Chondrocyte (in vitro differentiated cells): Measurements from ENCODE around the gene SEMA7A. TPM values are rescaled to one million over a fixed set of nuclear protein-coding genes. Genes with fewer than 3 reads are reported as not detected.
A peak's percentile ranks its signal among the peaks of the same experiment; 100 is the strongest.
"Not testable (repeated sequence)": the region's sequence is repeated elsewhere in the genome, so short reads cannot be mapped to it uniquely, and the experiment has no call there.

Experiments
- DNase-seq: peaks from one replicate; pipeline ENCODE4 v3.0.0; 2021; ENCODE audit warnings: mixed read lengths, low spot score
- H3K27ac Mint-ChIP-seq: one replicate; pipeline ENCODE4 v1.8.0; 2021; ENCODE audit warnings: mild to moderate bottlenecking, moderate library complexity, mixed read lengths; ENCODE audit not compliant: unreplicated experiment
- H3K27me3 Mint-ChIP-seq: 2 replicates; pipeline ENCODE4 v1.8.0; 2021; ENCODE audit warnings: low read depth, mixed read lengths
- H3K36me3 Mint-ChIP-seq: 2 replicates; pipeline ENCODE4 v1.8.0; 2021; ENCODE audit warnings: low read depth, mixed read lengths
- H3K4me1 Mint-ChIP-seq: 2 replicates; pipeline ENCODE4 v1.8.0; 2021; ENCODE audit warnings: low read depth, mild to moderate bottlenecking, mixed read lengths
- H3K4me3 Mint-ChIP-seq: one replicate; pipeline ENCODE4 v1.8.0; 2021; ENCODE audit warnings: mild to moderate bottlenecking, moderate library complexity, mixed read lengths; ENCODE audit not compliant: unreplicated experiment
- H3K9me3 Mint-ChIP-seq: 2 replicates; pipeline ENCODE4 v1.8.0; 2021; ENCODE audit warnings: low read depth, mixed read lengths
- CTCF ChIP-seq: fragments of 200-600 bp; sonication (generic); IDR thresholded peaks from 2 replicates; pipeline ENCODE4 v1.5.0; 2021; ENCODE audit warnings: antibody characterized with exemption, mild to moderate bottlenecking, moderate library complexity
- microRNA-seq: library from miRNA; unstranded; fragments of <30 nt; microRNA quantifications from one replicate; pipeline ENCODE4 v1.2.0, GENCODE V29; 2020; ENCODE audit warnings: borderline number of aligned reads
- total RNA-seq: library from RNA; stranded (reverse); gene quantifications from 3 replicates; pipeline ENCODE4 v1.2.1, GENCODE V29; 2021

The SEMA7A gene
- total RNA-seq, 1 donor from 2014 or later, result 2.3 TPM

GRCh38 chr15:74365598-74366445, 67.9 kb downstream of the SEMA7A start:
- no peak for DNase-seq
- Mint-ChIP-seq H3K4me3 (peak overlapping the region; percentile 63), H3K27ac (peak overlapping the region; percentile 81), H3K27me3 (peaks cover 22% of the 10 kb centered on the region), H3K4me1 (peaks cover 5% of the 10 kb centered on the region), H3K9me3 (no peaks in the 10 kb centered on the region), H3K36me3 (no peaks in the 10 kb centered on the region)
- TF ChIP-seq CTCF, result no peak

GRCh38 chr15:74364936-74365597, 68.7 kb downstream of the SEMA7A start:
- DNase-seq, result no peak
- Mint-ChIP-seq H3K4me1 (peaks cover 5% of the 10 kb centered on the region), H3K9me3 (no peaks in the 10 kb centered on the region), H3K36me3 (no peaks in the 10 kb centered on the region), H3K4me3 (peak overlapping the region; percentile 63), H3K27ac (peak overlapping the region; percentile 81), H3K27me3 (peaks cover 18% of the 10 kb centered on the region)
- TF ChIP-seq CTCF, result no peak

- Mint-ChIP-seq H3K36me3 (no peaks in the 10 kb centered on the region), H3K4me3 (no peak overlapping the region), H3K4me1 (peaks cover 5% of the 10 kb centered on the region), H3K9me3 (no peaks in the 10 kb centered on the region), H3K27me3 (peaks cover 13% of the 10 kb centered on the region), H3K27ac (no peak overlapping the region)
- no peak for DNase-seq
- TF ChIP-seq CTCF, result no peak
These were observed 71.3 kb downstream of the SEMA7A start for GRCh38 chr15:74362482-74362881.

- DNase-seq, H3K36me3 Mint-ChIP-seq, H3K27ac Mint-ChIP-seq, H3K4me3 Mint-ChIP-seq, H3K4me1 Mint-ChIP-seq, H3K9me3 Mint-ChIP-seq: not testable (repeated sequence)
- peaks cover 13% of the 10 kb centered on the region for H3K27me3 Mint-ChIP-seq
These were observed 72.9 kb downstream of the SEMA7A start for GRCh38 chr15:74360855-74361254.

GRCh38 chr15:74359376-74359775, 74.4 kb downstream of the SEMA7A start:
- not testable (repeated sequence) for H3K4me3 Mint-ChIP-seq, H3K4me1 Mint-ChIP-seq

More at GRCh38 chr15:74359376-74359775, 74.4 kb downstream of the SEMA7A start:
- not testable (repeated sequence) for DNase-seq, H3K27ac Mint-ChIP-seq, H3K9me3 Mint-ChIP-seq, H3K36me3 Mint-ChIP-seq
- peaks cover 20% of the 10 kb centered on the region for H3K27me3 Mint-ChIP-seq

Small RNA genes within 50 kb of the gene (microRNA-seq; reads per million reads assigned to microRNA genes)
- not detected for gene MIR6881

Other genes starting within 250 kb of the SEMA7A start
- gene STRA6, start 231.2 kb downstream of the SEMA7A start, total RNA-seq, result 4.9 to 12.7 TPM (median 5.4 TPM) in 3 replicates
- not detected in 3 replicates for gene CCDC33, start 197.6 kb downstream of the SEMA7A start, total RNA-seq
- 0.32 to 0.54 TPM in 2 of 3 replicates, not detected in the other for gene CYP11A1, start 66.3 kb downstream of the SEMA7A start, total RNA-seq
- gene UBL7, start 27.2 kb upstream of the SEMA7A start, total RNA-seq, result 30.0 to 34.5 TPM (median 32.5 TPM) in 3 replicates
- gene ARID3B, start 107.3 kb upstream of the SEMA7A start, total RNA-seq, result 1.8 to 2.6 TPM (median 2.5 TPM) in 3 replicates
- 43.0 to 48.6 TPM (median 44.5 TPM) in 3 replicates for gene CLK3, start 181.9 kb upstream of the SEMA7A start, total RNA-seq